Daoy (cell line): Measurements from ENCODE around the gene TEKT3. TPM values are rescaled to one million over a fixed set of nuclear protein-coding genes. Genes with fewer than 3 reads are reported as not detected.
A peak's percentile ranks its signal among the peaks of the same experiment; 100 is the strongest.

ENCODE experiments used
- DNase-seq: peaks from one replicate; pipeline ENCODE4 v3.0.0-alpha.2; 2015; ENCODE audit warnings: low read depth
- total RNA-seq: library from RNA; depleted of rRNA; stranded (reverse); fragments of >200 nt; shearing (Covaris generic); gene quantifications from 2 replicates; pipeline ENCODE4 v1.2.3, GENCODE V29; 2014

TEKT3 gene
- total RNA-seq, 1 experiment from 2014 or later, result not detected

DNA sequence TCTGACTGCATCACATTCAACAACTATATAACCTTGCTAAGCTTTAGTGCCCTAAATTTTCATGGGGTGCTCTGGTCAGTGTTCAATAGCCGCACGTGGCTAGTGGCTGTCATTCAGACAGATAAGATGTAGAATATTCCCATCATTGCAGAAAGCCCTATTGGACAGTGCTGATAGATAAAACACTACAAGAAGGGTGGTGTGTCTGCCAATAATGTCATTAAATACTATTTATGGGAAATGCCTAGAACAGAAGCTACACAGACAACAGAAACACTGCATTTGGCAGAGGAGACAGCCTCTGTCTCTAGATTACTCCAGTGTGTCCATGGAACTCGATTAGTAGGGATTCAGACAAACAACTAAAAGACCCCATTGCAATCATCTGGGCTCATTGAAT lies 47.8 kb downstream of the TEKT3 start:
- DNase-seq, result no peak

DNA sequence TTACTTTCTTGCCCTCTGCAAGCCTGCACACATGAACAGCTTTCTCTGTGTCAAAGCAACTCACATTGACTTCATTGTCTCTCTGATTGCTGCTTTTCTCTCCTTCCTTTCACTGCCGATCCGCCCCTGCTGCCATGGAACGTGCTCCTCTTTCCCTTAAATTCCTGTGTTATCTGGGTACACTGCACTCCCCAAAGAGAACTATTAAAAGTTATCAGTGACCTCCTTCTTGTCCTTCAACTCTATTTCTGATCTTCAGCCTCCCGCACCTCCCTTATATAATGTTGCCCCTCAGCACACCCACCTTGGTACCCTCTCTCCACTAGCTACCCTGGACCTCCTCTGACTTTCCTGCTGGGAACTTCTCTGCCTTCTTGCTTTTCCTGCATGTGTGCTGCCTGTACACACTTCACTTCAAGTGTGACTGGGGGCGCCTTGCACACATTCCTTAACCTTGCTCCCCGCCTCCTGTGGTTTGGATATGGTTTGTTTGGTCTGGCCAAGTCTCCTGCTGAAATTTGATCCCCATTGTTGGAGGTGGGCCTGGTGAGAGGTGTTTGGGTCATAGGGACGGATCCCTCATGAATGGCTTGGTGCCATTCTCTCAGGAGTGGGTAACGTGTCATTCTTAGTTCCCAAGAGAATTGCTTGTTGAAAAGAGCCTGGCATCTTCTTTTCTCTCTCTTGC lies 49.6 kb downstream of the TEKT3 start:
- DNase-seq, result peak; percentile 69

DNA sequence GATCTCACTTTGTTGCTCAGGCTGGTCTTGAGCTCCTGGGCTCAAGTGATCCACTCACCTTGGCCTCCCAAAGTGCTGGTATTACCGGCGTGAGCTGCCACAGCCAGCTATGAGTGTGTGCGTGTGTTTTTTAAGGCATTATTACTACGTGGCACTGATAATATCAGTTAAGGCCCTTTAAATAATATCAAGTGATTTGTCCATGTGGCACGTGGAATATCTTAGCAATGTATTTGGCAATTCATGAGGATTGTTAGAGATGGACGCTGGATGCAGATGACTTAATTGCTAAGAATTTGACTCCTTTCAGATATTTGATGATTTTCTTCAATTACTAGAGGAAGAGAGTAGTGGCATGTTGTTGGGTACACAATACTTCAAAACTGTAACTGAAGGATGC lies 50.8 kb downstream of the TEKT3 start:
- DNase-seq, result no peak

DNA sequence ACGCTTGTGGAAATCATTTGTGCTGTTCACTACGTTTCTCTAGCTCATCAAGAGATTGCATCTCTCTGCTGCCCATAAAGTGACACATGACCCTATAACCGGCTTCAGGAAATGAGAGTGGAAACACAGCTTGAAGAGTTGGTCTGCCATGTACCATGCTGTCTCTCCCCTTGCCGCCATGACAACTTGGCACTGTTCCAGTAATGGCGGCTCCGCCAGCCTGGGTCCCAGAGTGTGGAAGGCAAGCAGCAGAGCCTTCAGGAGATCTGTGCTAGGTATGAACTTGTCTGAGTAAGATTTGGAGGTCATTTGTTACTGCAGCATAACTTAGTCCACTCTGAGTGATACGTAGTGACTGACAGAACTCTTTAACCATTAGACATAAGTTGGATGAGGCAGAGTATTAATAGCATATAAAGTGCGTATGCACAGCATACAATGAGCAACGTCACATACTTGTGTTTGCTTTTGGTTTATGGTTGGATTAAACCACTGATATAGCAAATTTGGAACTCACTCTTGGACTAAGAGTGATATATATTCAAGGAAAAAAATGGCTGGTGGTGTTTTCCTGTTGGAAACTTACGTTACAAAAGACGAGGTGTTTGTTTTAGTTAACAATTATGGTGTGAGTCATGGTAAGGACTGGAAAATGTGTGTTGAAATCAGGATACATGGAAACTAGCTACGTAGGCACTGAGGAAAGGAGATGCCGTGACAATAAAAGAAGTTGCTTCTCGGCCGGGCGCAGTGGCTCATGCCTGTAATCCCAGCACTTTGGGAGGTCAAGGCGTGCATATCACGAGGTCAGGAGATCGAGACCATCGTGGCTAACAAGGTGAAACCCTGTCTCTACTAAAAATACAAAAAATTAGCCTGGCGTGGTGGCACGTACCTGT lies 51.9 kb downstream of the TEKT3 start:
- peak; percentile 39 for DNase-seq

DNA sequence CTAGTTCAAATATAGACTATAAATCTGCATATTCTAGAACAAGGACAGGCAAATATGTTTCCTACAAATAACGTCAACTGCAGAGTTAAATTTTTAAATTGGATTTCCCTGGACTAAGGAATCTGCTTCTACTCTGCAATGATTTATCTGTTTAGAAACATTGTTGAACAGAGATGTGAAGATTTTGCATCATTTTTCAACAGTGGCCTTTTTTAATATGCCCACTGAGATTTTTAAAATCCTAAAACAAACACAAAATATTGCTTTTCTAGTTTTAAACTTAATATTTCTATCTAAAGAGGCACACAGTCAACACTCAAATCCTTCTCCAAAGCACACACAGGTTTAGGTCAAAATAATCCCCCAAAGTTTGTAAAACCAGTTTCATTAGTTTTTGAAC lies 52.5 kb downstream of the TEKT3 start:
- no peak for DNase-seq

DNA sequence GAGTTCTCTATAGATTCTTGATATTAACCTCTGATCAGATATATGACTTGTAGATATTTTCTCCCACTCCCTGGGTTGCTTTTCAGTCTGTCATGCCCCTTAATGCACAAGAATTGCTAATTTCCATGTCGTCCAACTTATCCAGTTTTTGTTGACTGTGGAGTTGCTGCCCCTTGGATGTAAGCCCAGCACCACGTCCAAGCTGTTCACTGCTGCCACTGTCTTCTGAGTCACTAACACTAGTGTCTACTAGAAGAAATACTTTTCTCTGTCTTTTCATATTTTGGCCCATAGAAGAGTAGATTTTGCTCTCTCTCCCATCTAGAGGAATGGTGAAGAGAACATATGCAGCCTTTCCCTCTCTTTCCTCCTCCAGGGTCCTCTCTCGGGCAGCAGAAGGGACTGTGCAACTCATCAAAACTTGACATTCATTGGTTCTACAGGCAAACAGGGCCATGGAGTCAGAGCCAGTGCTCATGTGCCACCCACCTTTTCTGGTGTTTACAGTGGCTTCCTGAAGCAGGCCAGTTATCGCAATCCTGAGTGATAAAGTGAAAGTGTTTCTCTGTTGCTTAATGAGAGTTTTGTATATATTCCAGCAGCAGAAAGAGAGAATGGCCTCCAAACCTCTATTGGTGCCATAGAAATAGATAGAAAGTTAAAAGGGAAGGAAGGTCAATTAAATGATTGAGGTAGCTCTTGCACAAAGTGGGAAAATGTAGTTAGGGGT lies 53.7 kb downstream of the TEKT3 start:
- DNase-seq, result no peak

DNA sequence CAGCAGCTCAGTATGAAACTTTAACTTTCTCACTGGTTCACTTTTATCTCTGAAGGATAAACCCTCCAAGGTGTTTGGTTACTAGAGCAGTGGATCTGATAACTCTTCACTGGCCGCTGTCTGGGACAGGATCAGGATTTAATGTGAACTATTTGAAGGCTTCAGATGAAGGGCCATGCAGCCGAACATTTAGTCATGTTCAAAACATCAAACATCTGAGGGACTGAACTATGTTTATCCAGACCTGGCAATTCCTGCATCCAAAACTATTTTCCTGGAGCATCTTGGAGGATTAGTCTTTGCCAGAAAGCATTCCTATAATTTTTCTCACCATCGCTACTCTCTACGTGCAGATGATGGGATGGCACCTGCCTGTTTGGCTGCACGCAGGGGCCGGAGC lies 55.9 kb downstream of the TEKT3 start:
- no peak for DNase-seq

DNA sequence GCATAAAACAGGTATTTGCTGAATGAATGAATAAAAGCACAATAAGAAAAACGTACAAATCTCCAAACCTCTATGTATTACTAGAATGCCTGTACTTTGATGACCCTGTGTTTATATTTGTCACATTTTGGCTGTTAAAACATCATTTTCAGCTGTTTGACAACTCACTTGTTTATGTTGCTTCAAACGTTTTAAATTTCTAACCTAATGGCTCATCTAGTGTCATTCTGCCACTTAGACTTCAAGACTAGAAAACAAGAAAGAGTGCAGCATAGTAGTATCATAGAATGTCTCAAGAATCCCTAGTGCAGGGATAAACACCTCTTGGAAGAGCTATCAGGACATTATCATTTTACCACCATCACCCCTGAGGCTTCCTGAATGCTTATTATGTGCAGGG lies 56.9 kb downstream of the TEKT3 start:
- no peak for DNase-seq

DNA sequence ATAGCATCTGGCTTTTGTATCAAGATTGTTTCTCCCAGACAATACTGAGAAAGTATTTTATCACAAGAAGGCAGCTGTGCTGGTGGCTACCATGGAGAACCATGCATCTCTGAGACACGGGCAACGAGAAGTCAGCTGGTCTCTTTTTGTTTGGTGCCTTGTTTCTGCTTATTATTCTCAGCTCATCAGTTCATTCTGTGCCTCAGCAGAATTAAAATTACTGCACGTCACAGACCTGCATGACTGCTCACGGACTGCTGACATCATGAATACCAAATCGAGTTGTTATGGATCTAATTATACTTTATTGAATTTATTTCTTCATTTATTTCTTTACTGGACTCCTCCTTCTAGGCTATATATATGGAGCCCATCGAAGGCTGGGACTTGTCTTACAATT lies 57.3 kb downstream of the TEKT3 start:
- DNase-seq, result no peak

DNA sequence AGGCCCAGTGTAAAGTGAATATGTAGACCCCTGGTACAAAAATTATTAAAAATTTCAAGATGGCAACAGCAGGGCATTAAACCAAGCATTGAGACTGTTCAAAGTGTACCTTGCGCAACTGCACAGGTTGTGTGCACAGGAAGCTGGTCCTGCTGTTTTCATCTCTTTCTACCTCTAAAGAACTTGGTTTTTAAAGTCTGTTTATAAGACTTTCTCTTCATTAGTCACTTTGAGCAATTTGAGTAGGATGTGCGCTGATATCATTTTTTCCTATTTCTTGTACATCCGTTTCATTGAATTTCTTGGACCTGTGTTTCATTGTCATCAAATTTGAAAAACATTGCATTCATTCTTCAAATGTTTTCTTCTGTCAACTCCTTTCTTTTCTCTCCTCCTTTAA lies 59.5 kb downstream of the TEKT3 start:
- DNase-seq, result no peak

DNA sequence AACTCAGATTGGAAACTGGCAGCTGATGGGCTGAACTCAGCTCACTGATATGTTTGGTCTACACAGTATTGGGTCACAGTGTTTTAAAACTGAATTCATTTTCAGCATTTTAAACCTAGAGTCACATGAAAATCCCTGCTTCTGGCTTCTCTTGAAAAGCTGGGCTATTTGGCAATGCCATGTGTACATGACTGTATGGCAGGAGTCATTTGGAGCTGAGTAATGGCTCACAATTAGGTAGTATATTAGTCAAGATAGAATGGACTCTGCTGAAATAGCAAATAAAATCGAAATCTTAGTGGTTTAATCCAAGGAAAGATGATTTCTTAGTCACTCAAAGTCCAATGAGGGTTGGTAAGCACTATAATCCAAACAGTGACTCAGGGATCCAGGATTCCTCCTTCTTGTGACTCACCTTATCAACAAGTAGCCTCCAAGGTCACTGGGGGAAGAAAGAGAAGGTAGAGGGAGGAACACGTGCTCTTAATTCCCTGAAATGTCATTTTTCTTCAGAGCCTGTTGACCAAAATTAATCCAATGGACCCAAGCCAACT lies 62.4 kb downstream of the TEKT3 start:
- DNase-seq, result peak; percentile 85

DNA sequence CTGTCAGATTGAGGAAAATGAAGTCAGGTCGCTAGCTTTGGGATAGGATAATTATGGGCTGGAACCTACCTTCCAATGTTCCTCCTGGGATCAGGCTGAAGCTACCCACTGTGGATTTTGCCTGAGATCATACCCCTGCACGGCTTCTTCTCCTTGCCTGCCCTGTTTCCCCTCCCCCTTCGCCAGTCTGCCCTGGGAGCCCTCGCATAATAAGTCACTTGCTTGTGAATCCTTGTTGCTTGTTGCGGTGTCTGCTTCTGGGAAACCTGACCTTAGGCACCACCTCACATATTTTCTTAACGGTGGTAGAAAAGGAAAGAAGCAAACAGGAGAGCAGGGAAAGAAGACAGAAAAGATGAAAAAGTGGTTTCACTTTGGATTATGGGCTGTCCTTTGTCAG lies 63.0 kb downstream of the TEKT3 start:
- no peak for DNase-seq

DNA sequence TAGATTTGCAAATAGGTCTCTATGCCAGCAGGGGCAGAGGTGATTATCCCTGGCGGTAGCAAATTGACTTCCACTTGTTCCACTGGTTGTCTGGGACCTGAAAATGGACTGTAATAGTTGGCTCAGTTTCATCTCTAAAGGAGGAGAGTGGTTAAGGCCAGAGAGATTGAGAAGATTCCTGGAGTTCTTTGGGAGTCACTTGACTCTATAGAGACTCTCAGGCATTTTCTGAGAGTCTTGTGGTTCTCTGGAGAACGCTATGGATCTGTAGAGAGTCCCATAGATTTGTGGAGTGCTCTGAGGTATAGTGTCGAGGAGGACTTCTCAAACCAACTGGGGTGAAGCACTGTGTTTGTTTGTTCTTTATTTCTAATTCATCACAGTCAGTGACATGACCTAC lies 67.4 kb downstream of the TEKT3 start:
- no peak for DNase-seq

DNA sequence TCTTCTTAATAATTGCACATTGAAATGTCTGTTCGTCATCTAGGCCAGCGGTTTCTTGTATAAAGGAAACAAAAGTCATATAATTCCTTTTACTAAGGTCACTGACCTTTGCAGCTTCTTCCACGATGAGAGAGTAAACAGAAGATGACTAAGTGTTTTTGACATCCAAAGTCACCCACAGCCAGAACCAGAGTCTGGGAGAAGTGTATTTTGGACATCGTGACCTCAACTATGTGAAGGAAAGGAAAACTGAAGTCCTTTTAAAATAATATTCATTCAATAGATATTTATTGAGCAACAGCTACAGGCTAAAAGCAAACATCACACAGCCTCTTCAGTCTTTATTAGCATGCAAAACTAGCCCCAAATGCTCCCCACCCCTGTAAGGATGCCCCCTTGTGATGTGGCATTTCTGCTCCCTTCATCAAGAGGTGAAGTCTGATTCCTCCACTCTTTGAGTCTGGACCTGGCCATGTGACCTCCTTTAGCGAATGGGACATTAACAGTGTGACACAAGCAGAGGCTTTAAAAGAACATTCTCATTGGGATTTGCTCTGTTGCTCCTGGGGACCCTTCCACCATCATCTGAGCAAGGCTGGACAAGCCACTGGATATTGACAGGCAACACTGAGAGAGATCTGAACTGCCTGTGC lies 68.1 kb downstream of the TEKT3 start:
- DNase-seq, result peak; percentile 30

DNA sequence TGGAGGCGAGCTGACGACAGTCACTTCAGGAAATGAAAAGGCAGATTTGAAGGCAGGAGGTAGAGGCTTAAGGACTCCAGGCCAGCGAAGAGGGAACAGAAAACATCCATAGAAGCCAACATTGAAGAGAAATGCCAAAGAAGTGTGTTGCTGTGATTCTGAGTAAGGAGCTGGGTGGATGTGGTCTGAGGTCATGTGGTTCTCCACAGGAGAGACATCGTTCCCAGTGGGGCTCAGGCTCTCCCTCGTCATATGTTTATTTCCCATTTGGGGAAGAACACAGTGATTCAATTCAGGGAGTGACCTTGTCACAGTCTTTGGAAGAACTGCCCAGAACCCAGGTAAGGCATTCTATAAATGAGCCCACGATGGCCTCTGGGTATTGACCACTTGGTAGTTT lies 69.7 kb downstream of the TEKT3 start:
- no peak for DNase-seq

DNA sequence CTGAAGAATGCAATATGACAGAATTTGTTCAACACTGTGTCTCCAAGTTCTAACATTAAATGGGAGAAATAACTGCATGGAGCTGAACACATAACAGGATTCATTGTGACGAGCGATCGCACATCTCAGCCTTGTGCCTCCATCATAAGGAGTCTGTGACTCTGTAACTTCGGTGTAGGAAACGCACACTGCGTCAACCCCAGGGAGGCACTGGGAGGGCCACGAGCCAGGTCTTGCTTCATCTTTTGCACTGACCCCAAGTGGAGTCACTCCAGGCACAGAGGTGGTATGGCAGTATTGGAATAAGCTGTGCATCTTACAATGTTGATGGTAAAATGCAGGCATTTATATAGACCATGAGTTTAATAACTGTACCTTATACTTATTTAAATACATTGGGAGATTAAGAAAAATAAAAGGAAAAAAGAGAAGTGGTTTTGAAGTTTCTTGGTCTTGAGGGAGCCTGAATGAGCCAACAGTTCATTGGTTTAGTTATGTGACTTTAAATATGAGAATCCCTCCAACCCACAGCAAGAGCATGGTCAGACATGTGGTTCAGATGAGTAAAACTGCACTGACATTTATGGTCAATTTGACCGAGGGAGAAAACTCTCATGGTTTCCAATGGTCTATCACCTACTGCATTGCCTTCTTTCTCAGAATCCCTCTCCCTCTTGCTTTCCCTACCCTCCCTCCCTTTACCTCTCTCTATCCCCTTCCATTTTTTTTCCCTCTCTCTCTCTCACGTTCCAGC lies 70.6 kb downstream of the TEKT3 start:
- DNase-seq, result no peak

DNA sequence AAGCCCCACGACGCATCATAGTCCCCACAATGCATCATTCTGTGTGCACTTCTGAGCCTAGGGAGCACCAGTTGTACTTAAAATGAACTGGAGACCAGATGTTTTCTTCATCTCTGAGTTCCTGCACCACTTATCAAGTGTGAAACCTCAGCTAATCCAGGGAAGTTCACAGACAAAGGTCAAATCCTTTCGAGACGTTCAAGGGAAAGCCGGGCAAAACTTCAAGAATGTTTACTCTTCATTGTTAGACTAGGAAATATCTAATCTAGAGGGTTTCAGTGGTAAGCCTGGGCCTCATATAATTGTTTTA lies 71.7 kb downstream of the TEKT3 start:
- no peak for DNase-seq

DNA sequence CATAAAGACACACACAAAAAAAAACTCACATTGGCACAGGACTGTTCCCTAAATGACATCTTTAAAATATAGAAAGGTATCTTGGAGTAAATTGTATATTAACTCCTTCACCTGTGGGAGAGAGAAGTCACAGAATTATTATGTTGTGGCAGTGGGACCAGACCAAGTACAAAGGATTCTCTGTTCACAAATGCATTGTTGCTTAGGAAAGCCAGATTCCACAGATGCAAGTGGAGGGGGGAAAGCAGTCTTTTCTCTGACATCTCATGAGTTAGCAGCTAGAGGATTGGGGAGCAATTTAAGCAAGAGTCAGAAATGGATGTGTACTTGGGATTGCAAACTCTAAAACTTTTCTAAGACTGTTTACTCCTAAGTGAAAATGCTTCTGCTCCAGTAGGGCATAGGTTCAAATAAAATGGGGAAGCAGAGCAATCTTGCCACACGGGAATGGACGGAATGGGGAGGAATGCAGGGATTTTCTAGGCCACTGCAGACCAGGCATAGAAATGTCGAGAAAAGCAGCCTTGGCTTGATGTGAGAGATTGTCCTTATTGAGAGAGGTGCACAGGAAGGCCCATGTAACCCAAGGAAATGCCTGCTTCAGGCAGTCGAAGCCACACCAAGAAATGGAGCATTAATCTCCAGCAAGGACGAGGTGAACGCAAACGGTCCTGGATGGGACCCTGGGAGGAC lies 72.2 kb downstream of the TEKT3 start:
- DNase-seq, result no peak

DNA sequence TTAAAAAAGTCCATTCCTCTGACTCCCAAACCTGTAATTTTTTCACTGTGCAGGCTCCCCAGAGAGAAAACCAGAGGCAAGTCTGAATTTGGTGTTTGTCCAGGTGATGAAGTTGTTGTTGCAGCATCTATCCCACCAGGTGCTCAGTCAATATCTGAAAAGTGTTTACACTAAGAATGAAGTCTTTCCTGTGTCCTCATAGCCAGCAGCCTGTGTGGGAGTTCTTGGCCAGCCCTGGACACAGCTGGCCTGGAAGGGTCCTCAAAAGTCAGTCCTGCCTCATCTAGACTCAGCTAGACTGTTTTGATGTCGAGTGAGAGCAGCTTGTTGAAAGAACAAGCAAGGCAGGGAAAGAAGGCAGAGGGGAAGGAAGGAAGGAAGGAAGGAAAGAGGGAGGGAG lies 72.9 kb downstream of the TEKT3 start:
- no peak for DNase-seq

DNA sequence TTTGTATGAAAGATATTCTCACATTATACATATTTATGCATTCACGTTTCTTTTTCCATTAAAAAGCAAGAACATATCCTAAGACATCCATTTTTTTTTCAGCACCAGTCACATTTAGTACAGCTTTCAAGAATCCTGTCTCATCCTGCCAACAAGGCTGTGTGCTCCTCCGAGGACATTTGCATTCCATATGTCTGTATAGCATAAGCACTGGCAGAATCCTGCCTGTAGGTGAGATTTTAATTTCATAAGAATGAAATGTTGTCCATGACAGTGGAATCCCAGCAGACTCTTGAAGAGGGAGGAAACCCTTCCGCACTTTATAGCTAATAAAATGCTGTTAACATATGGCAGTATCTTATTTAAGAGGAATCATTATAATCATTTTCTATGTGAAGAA lies 73.4 kb downstream of the TEKT3 start:
- DNase-seq, result no peak
